GM12878 (cell line): ENCODE data around the gene MYO1D. TPM values are rescaled to one million over a fixed set of nuclear protein-coding genes. Genes with fewer than 3 reads are reported as not detected.
A peak's percentile ranks its signal among the peaks of the same experiment; 100 is the strongest.

Experiments
- ATAC-seq: fragments of 200-7000 bp; cut with Tn5 transposase; 3 replicates; pipeline ENCODE4 v1.9.1; 2020; ENCODE audit warnings: mild to moderate bottlenecking, moderate library complexity
- BruUV-seq: library from RNA; stranded (reverse); fragments of 400-500 nt; replicated peaks from 2 replicates; lab custom pipeline; 2021; lab: Mats Ljungman, UMichigan
- CTCF ChIA-PET: fragments of 300-600 bp; sonication (Branson Sonifier 250); formaldehyde crosslinking; extraction: SDS; loops from one replicate; lab custom pipeline; 2021; ENCODE audit warnings: inconsistent platforms; lab: Yijun Ruan, JAX
- POLR2A ChIA-PET: fragments of 350-600 bp; formaldehyde crosslinking; extraction: SDS; loops from one replicate; lab custom pipeline; 2021; ENCODE audit warnings: inconsistent platforms; lab: Charles Lee
- RAD21 ChIA-PET: fragments of 300-600 bp; sonication (Branson Sonifier 250); formaldehyde crosslinking; loops from one replicate; lab custom pipeline; 2023; ENCODE audit warnings: antibody characterized with exemption; ENCODE audit not compliant: unreplicated experiment; lab: Charles Lee
- SMC1A ChIA-PET: fragments of 300-600 bp; sonication (Branson Sonifier 250); formaldehyde crosslinking; loops from one replicate; lab custom pipeline; 2023; ENCODE audit not compliant: unreplicated experiment, uncharacterized antibody; lab: Charles Lee
- DNase-seq: peaks from one replicate; pipeline ENCODE4 v3.0.0-alpha.2; 2011; ENCODE audit warnings: low read depth, low spot score
- FAIRE-seq: peaks from 3 replicates; lab custom pipeline; 2011; peaks lifted over from hg19 to GRCh38; lab: Jason Lieb, UNC
- H2AFZ ChIP-seq: 2 replicates; pipeline ENCODE4 v1.6.0; 2011; ENCODE audit warnings: low read depth, low read length, control low read depth; ENCODE audit not compliant: control insufficient read depth
- H3K27ac ChIP-seq: 2 replicates; pipeline ENCODE4 v1.5.1; 2011; ENCODE audit warnings: control low read depth; ENCODE audit not compliant: control insufficient read depth, insufficient read depth
- H3K27me3 ChIP-seq, 2 experiments: replicated peaks in 1 of 2; 2 replicates each; pipeline versions ENCODE4 v1.6.0 to v1.6.1; 2011; ENCODE audit warnings: low read length in 1 of 2; ENCODE audit not compliant: control insufficient read depth in 2 of 2, insufficient read depth in 2 of 2
- H3K36me3 ChIP-seq, 2 experiments: 2 replicates each; pipeline ENCODE4 v1.5.1; 2011; ENCODE audit warnings: low read length in 1 of 2; ENCODE audit not compliant: control insufficient read depth in 2 of 2, insufficient read depth in 2 of 2
- H3K4me1 ChIP-seq: 2 replicates; pipeline ENCODE4 v1.6.1; 2011; ENCODE audit warnings: mild to moderate bottlenecking, low read length, moderate library complexity, mixed read lengths; ENCODE audit not compliant: control insufficient read depth, insufficient read depth
- H3K4me2 ChIP-seq: 2 replicates; pipeline ENCODE4 v1.6.0; 2011; ENCODE audit warnings: control low read depth; ENCODE audit not compliant: control insufficient read depth, insufficient read depth
- H3K4me3 ChIP-seq: fragments of 200-600 bp; sonication (generic); 2 replicates; pipeline ENCODE4 v1.5.1; 2016
- H3K79me2 ChIP-seq: 2 replicates; pipeline ENCODE4 v1.6.0; 2011; ENCODE audit warnings: low read length; ENCODE audit not compliant: control insufficient read depth, insufficient read depth
- H3K9ac ChIP-seq: 2 replicates; pipeline ENCODE4 v1.8.0; 2011; ENCODE audit warnings: low read length, control low read depth, mixed read lengths; ENCODE audit not compliant: control insufficient read depth, insufficient read depth
- H3K9me3 ChIP-seq: replicated peaks from 3 replicates; pipeline ENCODE4 v1.5.1; 2011; ENCODE audit warnings: mild to moderate bottlenecking, low read length; ENCODE audit not compliant: control insufficient read depth, insufficient read depth
- H4K20me1 ChIP-seq: 2 replicates; pipeline ENCODE4 v1.6.0; 2011; ENCODE audit not compliant: control insufficient read depth, insufficient read depth
- EGR1 ChIP-seq, 2 experiments: IDR thresholded peaks; 1 replicate in 1 of 2; 2 replicates in 1 of 2; pipeline ENCODE4 v1.6.1; 2011 to 2012; ENCODE audit warnings: low read depth in 2 of 2, low read length in 2 of 2, borderline replicate concordance in 1 of 2, mild to moderate bottlenecking in 1 of 2, moderate library complexity in 1 of 2
- ELK1 ChIP-seq: IDR thresholded peaks from 2 replicates; pipeline ENCODE4 v1.6.1; 2012; ENCODE audit warnings: low read depth, low read length, improper control_type of control experiment
- GABPA ChIP-seq: IDR thresholded peaks from 2 replicates; pipeline ENCODE4 v1.6.1; 2014; ENCODE audit warnings: antibody characterized with exemption, low read depth, mild to moderate bottlenecking, inconsistent platforms
- MTA2 ChIP-seq: fragments of 450-650 bp; IDR thresholded peaks from 2 replicates; pipeline ENCODE4 v1.6.1; 2016; ENCODE audit warnings: low read depth, mild to moderate bottlenecking, moderate library complexity
- NR2C2 ChIP-seq: IDR thresholded peaks from 2 replicates; pipeline ENCODE4 v1.6.1; 2011; ENCODE audit warnings: borderline replicate concordance, low read depth; ENCODE audit not compliant: control insufficient read depth, insufficient read length
- SIN3A ChIP-seq: IDR thresholded peaks from 2 replicates; pipeline ENCODE4 v1.6.1; 2012; ENCODE audit warnings: low read depth, low read length, improper control_type of control experiment
- SP1 ChIP-seq: IDR thresholded peaks from one replicate; pipeline ENCODE4 v1.6.1; 2011; ENCODE audit warnings: low read depth, low read length
- ZBTB33 ChIP-seq: fragments of 450-650 bp; IDR thresholded peaks from 2 replicates; pipeline ENCODE4 v1.6.1; 2017; ENCODE audit warnings: mild to moderate bottlenecking
- ZSCAN29 ChIP-seq: fragments of 450-650 bp; IDR thresholded peaks from 2 replicates; pipeline ENCODE4 v1.6.1; 2017; ENCODE audit warnings: mild to moderate bottlenecking, moderate library complexity
- WGBS: methylation state at CpG from one replicate; pipeline ENCODE4 v1.1.6; 2016; ENCODE audit warnings: low lambda C conversion rate; ENCODE audit not compliant: insufficient replicate concordance, insufficient coverage; ENCODE audit errors: missing lambda C conversion rate; 5-methylcytosine and 5-hydroxymethylcytosine counted together
- in situ Hi-C: fragments of 300-500 bp; cut with MboI; formaldehyde crosslinking; loops from 9 replicates; pipeline ENCODE4 v1.14.3; 2018; ENCODE audit warnings: mixed read lengths
- intact Hi-C: fragments of 100-400 bp; cut with micrococcal nuclease; formaldehyde crosslinking; loops from one replicate; pipeline ENCODE4 v1.14.2; 2022; ENCODE audit not compliant: unreplicated experiment
- polyA plus RNA-seq, 11 experiments: library from polyadenylated mRNA; depleted of rRNA in 4 of 11; unstranded in 6 of 11; stranded (reverse) in 5 of 11; fragments of >200 nt; fragmentation: Nextera tagmentation in 4 of 11; fragmentation: Illumina TruSeq in 1 of 11; extraction: Ambion mirVana in 4 of 11; extraction: Trizol in 1 of 11; gene quantifications; 1 replicate in 1 of 11; 2 replicates in 10 of 11; pipeline versions ENCODE4 v1.2.1 to v1.2.3, GENCODE V29; 2011 to 2016; ENCODE audit warnings: inconsistent platforms in 2 of 11, missing spikeins in 2 of 11, low read depth in 1 of 11
- total RNA-seq, 4 experiments: library from RNA; depleted of rRNA in 3 of 4; stranded (reverse); fragments of >200 nt in 3 of 4; fragmentation: Illumina TruSeq in 1 of 4; extraction: Trizol in 1 of 4; gene quantifications; 2 replicates each; pipeline versions ENCODE4 v1.2.1 to v1.2.3, GENCODE V29; 2013 to 2021

The MYO1D gene
- total and polyA plus RNA-seq, 10 of the 15 experiments (the other 5 are each of a cell fraction or from before 2014, with no cell fraction given) = 1.8 to 37.7 (median 25.4) TPM

- H3K79me2 ChIP-seq = no peaks in the 10 kb centered on the region
- no peaks in the 10 kb centered on the region for H4K20me1 ChIP-seq
- ATAC-seq = no peak
- H3K4me3 ChIP-seq = no peak overlapping the region
- SMC1A ChIA-PET = interaction anchor here (1.1 to 2.0 kb wide), 6 partner anchors 10 to 138 kb away, joined by 3 to 8 read pairs (median 4); no protein-coding TSS in a partner anchor
- WGBS = 42% methylated on average over 2 of the region's 2 CpGs
- no peaks in the 10 kb centered on the region for H3K27me3 ChIP-seq
- FAIRE-seq = no peak
- in situ Hi-C loops = no loop called here
- no peak overlapping the region for H3K9ac ChIP-seq
- DNase-seq = no peak
- no peak overlapping the region for H3K27ac ChIP-seq
- TF ChIP-seq ZBTB33 (no peak), NR2C2 (no peak), SIN3A (no peak), MTA2 (no peak), ZSCAN29 (no peak), EGR1 (IDR thresholded peaks at IDR 0.05; ENCODE audit: borderline replicate concordance in 1 of 2, low read depth in 2 of 2, low read length in 2 of 2) (no peak), ELK1 (no peak), SP1 (no peak), GABPA (no peak)
- no peak overlapping the region for H2AFZ ChIP-seq
- H3K36me3 ChIP-seq = no peaks in the 10 kb centered on the region
- no peaks in the 10 kb centered on the region for H3K4me1 ChIP-seq
- CTCF ChIA-PET = interaction anchor here (1.0 to 8.1 kb wide), 4 partner anchors 13 to 140 kb away, joined by 3 to 132 read pairs (median 7); partner anchors contain the start of gene CDK5R1
- RAD21 ChIA-PET = no interaction called here
- BruUV-seq = TSS peak; percentile 13
- intact Hi-C loops = no loop called here
- H3K4me2 ChIP-seq = no peak overlapping the region
- 0 out of 3 replicates have a peak, but pooled peaks cover 2% of the 10 kb centered on the region for H3K9me3 ChIP-seq
- POLR2A ChIA-PET = no interaction called here
These were observed 275.1 kb downstream of the MYO1D start for GRCh38 chr17:32601866-32602265.
